ENCODE data around the gene TOMM5. TPM values are rescaled to one million over a fixed set of nuclear protein-coding genes. Genes with fewer than 3 reads are reported as not detected.

TOMM5 gene
- 122 and 130 TPM in 2 replicates for total RNA-seq (2014; rRNA removed; shearing (Covaris generic))
- polyA plus RNA-seq (2016; fragmentation: Nextera tagmentation; extraction: Ambion mirVana): 282 and 288 TPM in 2 replicates

DNA sequence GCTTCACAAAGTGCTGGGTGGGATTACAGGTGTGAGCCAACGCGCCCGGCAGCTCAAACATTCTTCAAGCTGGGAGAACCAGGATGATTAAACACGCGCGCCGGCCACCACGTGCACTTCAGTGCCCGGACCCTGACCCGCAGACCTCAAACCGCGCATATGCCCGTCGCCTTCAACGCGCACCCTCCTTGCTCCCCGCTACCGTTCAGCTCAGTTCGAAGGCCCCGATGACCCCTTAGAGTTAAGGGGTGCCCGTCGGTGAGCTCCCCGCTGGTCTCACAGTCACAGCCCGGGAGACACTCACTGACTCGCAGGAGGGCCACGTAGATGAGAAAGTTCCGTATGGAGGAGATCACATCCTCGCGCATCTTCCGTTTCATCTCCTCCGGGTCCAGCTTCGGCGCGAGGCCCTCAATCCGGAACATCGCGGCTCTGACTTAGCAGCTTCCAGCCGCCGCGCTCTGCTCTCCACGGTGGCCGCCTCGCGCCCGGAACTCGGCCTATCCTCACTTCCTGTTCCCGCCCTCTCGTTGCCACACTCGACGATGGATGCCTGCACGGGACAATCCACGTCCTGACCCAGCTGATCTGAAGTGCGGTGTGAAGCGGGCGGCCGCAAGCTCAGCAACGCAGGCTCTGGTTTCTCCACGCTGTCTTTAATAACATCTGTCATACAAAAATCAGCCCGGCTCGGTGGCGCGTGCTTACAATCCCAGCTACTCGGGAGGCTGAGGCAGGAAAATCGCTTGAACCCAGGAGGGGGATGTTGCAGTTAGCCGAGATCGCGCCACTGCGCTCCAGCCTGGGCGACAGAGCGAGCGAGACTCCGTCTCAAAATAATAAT, at the start of gene TOMM5:
Gene TOMM5, minus strand, starts transcription at position 490 of the 844 bp plus-strand sequence. Its CDS starts 65 bp downstream, at position 425.
- Histone ChIP-seq H4K20me1 (ENCODE audit: insufficient read depth) (no peaks in the 10 kb centered on the region), H3K36me3 (ENCODE audit: low read depth) (peaks cover 13% of the 10 kb centered on the region; the same call in 1 of the 2 replicates), H3K9me3 (ENCODE audit: low read depth) (no peaks in the 10 kb centered on the region), H3K9me2 (ENCODE audit: insufficient read depth) (no peaks in the 10 kb centered on the region), H3K9ac (peak within 1 kb of the TSS; percentile 94), H3K27ac (peak within 1 kb of the TSS; percentile 88), H3K4me1 (ENCODE audit: insufficient read depth) (peaks cover 4% of the 10 kb centered on the region), H2AFZ (peak within 1 kb of the TSS; percentile 86), H3K4me2 (ENCODE audit: unreplicated experiment) (peak within 1 kb of the TSS; percentile 88), H3F3A (ENCODE audit: insufficient read depth) (peaks cover 4% of the 10 kb centered on the region), H3K27me3 (replicated peaks; ENCODE audit: insufficient read depth) (no peaks in the 10 kb centered on the region), H3K79me2 (ENCODE audit: insufficient read depth) (peaks cover 50% of the 10 kb centered on the region), H3K4me3 (peak within 1 kb of the TSS; percentile 93)
- WGBS, 2 experiments (ENCODE audit: low coverage in 1 of 2, low lambda C conversion rate in 2 of 2, missing lambda C conversion rate in 2 of 2): 1% methylated on average over 72 of the region's 72 CpGs
- in situ Hi-C loops (cut with MboI): loop anchor here (25.0 kb wide), 1 partner anchor 745 kb away; no protein-coding TSS in a partner anchor
- TF ChIP-seq EZH2 (IDR thresholded peaks at IDR 0.05; ENCODE audit: insufficient read depth, poor library complexity, severe bottlenecking): no peak
- peak; percentile 98 for DNase-seq

GRCh38 chr9:37641331-37641730, 48.9 kb upstream of the TOMM5 start:
- no peak overlapping the region for H3K9ac ChIP-seq
- in situ Hi-C loops (cut with MboI): no loop called here
- H3K27me3 ChIP-seq (replicated peaks; ENCODE audit: insufficient read depth): peaks cover 39% of the 10 kb centered on the region
- TF ChIP-seq EZH2 (IDR thresholded peaks at IDR 0.05; ENCODE audit: insufficient read depth, poor library complexity, severe bottlenecking) (no peak), EZH2phosphoT487 (IDR thresholded peaks at IDR 0.05; ENCODE audit: insufficient read depth, low read depth) (no peak)
- H3K36me3 ChIP-seq (ENCODE audit: low read depth): no peaks in the 10 kb centered on the region
- no peaks in the 10 kb centered on the region for H3K79me2 ChIP-seq (ENCODE audit: insufficient read depth)
- no peaks in the 10 kb centered on the region for H3K9me3 ChIP-seq (ENCODE audit: low read depth)
- no peaks in the 10 kb centered on the region for H3K4me1 ChIP-seq (ENCODE audit: insufficient read depth)
- no peak for DNase-seq
- H3K4me2 ChIP-seq (ENCODE audit: unreplicated experiment): no peak overlapping the region
- no peaks in the 10 kb centered on the region for H4K20me1 ChIP-seq (ENCODE audit: insufficient read depth)
- H2AFZ ChIP-seq: no peak overlapping the region
- H3K27ac ChIP-seq: no peak overlapping the region
- no peak overlapping the region for H3K4me3 ChIP-seq
- 51 to 61% methylated on average over 3 of the region's 3 CpGs for WGBS, 2 experiments (ENCODE audit: low coverage in 1 of 2, low lambda C conversion rate in 2 of 2, missing lambda C conversion rate in 2 of 2)
- no peaks in the 10 kb centered on the region for H3F3A ChIP-seq (ENCODE audit: insufficient read depth)
- no peaks in the 10 kb centered on the region for H3K9me2 ChIP-seq (ENCODE audit: insufficient read depth)

DNA sequence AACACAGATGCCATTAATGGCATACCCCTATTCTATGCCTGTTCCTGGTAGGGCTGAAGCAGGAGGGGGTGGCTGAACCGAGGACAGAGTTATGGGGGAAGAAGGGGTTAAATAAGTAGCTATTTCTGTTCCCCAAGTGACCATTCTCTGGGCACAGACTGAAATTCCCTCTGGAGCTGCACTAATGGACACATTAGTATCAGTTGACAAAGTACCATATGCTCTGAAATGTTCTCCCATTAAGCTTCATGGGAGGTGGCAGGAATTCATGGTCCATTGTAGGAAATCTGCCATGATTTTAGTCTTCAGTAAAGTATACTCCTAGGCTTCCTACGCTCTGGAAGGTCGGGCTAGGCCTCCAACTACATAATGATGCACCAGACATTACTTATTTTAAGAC, 47.8 kb upstream of the TOMM5 start:
- no peak for DNase-seq
- in situ Hi-C loops (cut with MboI): no loop called here

DNA sequence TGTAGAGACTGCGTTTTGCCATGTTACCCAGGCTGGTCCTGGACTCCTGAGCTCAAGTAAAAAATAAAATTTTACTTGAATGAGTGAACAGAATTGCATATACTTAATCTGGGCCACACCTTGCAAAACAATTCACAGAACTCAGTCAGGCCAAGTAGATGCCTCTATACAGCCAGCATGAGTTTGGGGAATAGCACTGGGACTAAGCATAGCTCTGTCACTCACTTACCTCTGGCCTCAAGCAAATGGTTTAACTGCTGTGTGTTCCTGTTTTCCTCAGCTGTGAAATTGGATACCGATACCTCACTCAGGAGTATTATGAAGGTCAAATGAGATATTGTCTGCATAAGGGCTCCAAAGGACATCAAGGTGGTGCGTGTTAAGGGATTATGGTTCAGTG, 47.4 kb upstream of the TOMM5 start:
- Histone ChIP-seq H3K27me3 (replicated peaks; ENCODE audit: insufficient read depth) (peaks cover 37% of the 10 kb centered on the region), H3K9ac (no peak overlapping the region), H4K20me1 (ENCODE audit: insufficient read depth) (no peaks in the 10 kb centered on the region), H3K9me2 (ENCODE audit: insufficient read depth) (no peaks in the 10 kb centered on the region), H3K36me3 (ENCODE audit: low read depth) (no peaks in the 10 kb centered on the region), H3F3A (ENCODE audit: insufficient read depth) (no peaks in the 10 kb centered on the region), H3K4me2 (ENCODE audit: unreplicated experiment) (no peak overlapping the region), H3K4me3 (no peak overlapping the region), H3K4me1 (ENCODE audit: insufficient read depth) (no peaks in the 10 kb centered on the region), H3K79me2 (ENCODE audit: insufficient read depth) (no peaks in the 10 kb centered on the region), H3K27ac (no peak overlapping the region), H3K9me3 (ENCODE audit: low read depth) (no peaks in the 10 kb centered on the region), H2AFZ (no peak overlapping the region)
- no peak for DNase-seq
- in situ Hi-C loops (cut with MboI): no loop called here
- WGBS, 2 experiments (ENCODE audit: low coverage in 1 of 2, low lambda C conversion rate in 2 of 2, missing lambda C conversion rate in 2 of 2): 33 to 43% methylated on average over 3 of the region's 3 CpGs
- TF ChIP-seq EZH2phosphoT487 (IDR thresholded peaks at IDR 0.05; ENCODE audit: insufficient read depth, low read depth) (no peak), EZH2 (IDR thresholded peaks at IDR 0.05; ENCODE audit: insufficient read depth, poor library complexity, severe bottlenecking) (no peak)

More for the DNA sequence above, 47.8 kb upstream of the TOMM5 start:
- TF ChIP-seq EZH2 (IDR thresholded peaks at IDR 0.05; ENCODE audit: insufficient read depth, poor library complexity, severe bottlenecking) (no peak), EZH2phosphoT487 (IDR thresholded peaks at IDR 0.05; ENCODE audit: insufficient read depth, low read depth) (no peak)
- no peaks in the 10 kb centered on the region for H3K9me3 ChIP-seq (ENCODE audit: low read depth)
- H3K9ac ChIP-seq: no peak overlapping the region
- H3K4me3 ChIP-seq: no peak overlapping the region
- H3K36me3 ChIP-seq (ENCODE audit: low read depth): no peaks in the 10 kb centered on the region
- no peaks in the 10 kb centered on the region for H3K4me1 ChIP-seq (ENCODE audit: insufficient read depth)
- H3K27ac ChIP-seq: no peak overlapping the region
- no peaks in the 10 kb centered on the region for H3K79me2 ChIP-seq (ENCODE audit: insufficient read depth)
- no peak overlapping the region for H2AFZ ChIP-seq
- no peak overlapping the region for H3K4me2 ChIP-seq (ENCODE audit: unreplicated experiment)
- 23 to 30% methylated on average over 3 of the region's 3 CpGs for WGBS, 2 experiments (ENCODE audit: low coverage in 1 of 2, low lambda C conversion rate in 2 of 2, missing lambda C conversion rate in 2 of 2)
- H3K27me3 ChIP-seq (replicated peaks; ENCODE audit: insufficient read depth): peaks cover 35% of the 10 kb centered on the region
- H3F3A ChIP-seq (ENCODE audit: insufficient read depth): no peaks in the 10 kb centered on the region
- H3K9me2 ChIP-seq (ENCODE audit: insufficient read depth): no peaks in the 10 kb centered on the region
- no peaks in the 10 kb centered on the region for H4K20me1 ChIP-seq (ENCODE audit: insufficient read depth)
